Keratinocyte (primary cell): Measurements from ENCODE around the gene FLG. TPM values are rescaled to one million over a fixed set of nuclear protein-coding genes. Genes with fewer than 3 reads are reported as not detected.
"Not testable (repeated sequence)": the region's sequence is repeated elsewhere in the genome, so short reads cannot be mapped to it uniquely, and the experiment has no call there.

Experiments used
- DNase-seq: peaks from one replicate; pipeline ENCODE4 v3.0.0-alpha.2; 2011; ENCODE audit warnings: low read depth, missing footprints, low spot score
- FAIRE-seq: peaks from 2 replicates; lab custom pipeline; 2011; peaks lifted over from hg19 to GRCh38; lab: Jason Lieb, UNC
- H2AFZ ChIP-seq: 2 replicates; pipeline ENCODE4 v1.6.0; 2012; ENCODE audit warnings: low read length, control low read depth, inconsistent platforms; ENCODE audit not compliant: control insufficient read depth
- H3K27ac ChIP-seq: 2 replicates; pipeline ENCODE4 v1.5.1; 2011; ENCODE audit warnings: low read length; ENCODE audit not compliant: control insufficient read depth, insufficient read depth
- H3K27me3 ChIP-seq: 3 replicates; pipeline ENCODE4 v1.6.0; 2011; ENCODE audit warnings: low read length; ENCODE audit not compliant: control insufficient read depth, insufficient read depth; ENCODE audit errors: extremely low read depth
- H3K36me3 ChIP-seq, 2 experiments: 2 replicates in 1 of 2; 3 replicates in 1 of 2; pipeline ENCODE4 v1.5.1; 2011; ENCODE audit warnings: low read length in 2 of 2, mild to moderate bottlenecking in 1 of 2; ENCODE audit not compliant: control insufficient read depth in 2 of 2, insufficient read depth in 2 of 2; ENCODE audit errors: extremely low read depth in 1 of 2
- H3K4me1 ChIP-seq: 3 replicates; pipeline ENCODE4 v1.5.1; 2011; ENCODE audit warnings: low read length; ENCODE audit not compliant: control insufficient read depth, insufficient read depth; ENCODE audit errors: extremely low read depth
- H3K4me2 ChIP-seq: 3 replicates; pipeline ENCODE4 v1.6.0; 2011; ENCODE audit warnings: low read depth, low read length; ENCODE audit not compliant: control insufficient read depth, insufficient read depth; ENCODE audit errors: extremely low read depth
- H3K4me3 ChIP-seq, 3 experiments: fragments of 200-600 bp in 1 of 3; sonication (generic) in 1 of 3; 2 replicates in 2 of 3; 3 replicates in 1 of 3; pipeline ENCODE4 v1.5.1; 2011 to 2016; ENCODE audit warnings: low read length in 3 of 3, mild to moderate bottlenecking in 3 of 3, control low read depth in 2 of 3, inconsistent platforms in 1 of 3, low read depth in 1 of 3, mixed read lengths in 1 of 3, mixed run types in 1 of 3, moderate library complexity in 1 of 3; ENCODE audit not compliant: control insufficient read depth in 2 of 3, insufficient read depth in 2 of 3; ENCODE audit errors: extremely low read depth in 1 of 3
- H3K79me2 ChIP-seq: 2 replicates; pipeline ENCODE4 v1.6.0; 2012; ENCODE audit warnings: low read length; ENCODE audit not compliant: control insufficient read depth, insufficient read depth
- H3K9ac ChIP-seq: 3 replicates; pipeline ENCODE4 v1.6.0; 2011; ENCODE audit warnings: low read length; ENCODE audit not compliant: control insufficient read depth, insufficient read depth; ENCODE audit errors: extremely low read depth
- H3K9me1 ChIP-seq: 3 replicates; pipeline ENCODE4 v1.6.0; 2011; ENCODE audit warnings: low read length; ENCODE audit not compliant: control insufficient read depth, insufficient read depth; ENCODE audit errors: extremely low read depth
- H3K9me3 ChIP-seq: 2 replicates; pipeline ENCODE4 v1.5.1; 2012; ENCODE audit warnings: low read depth, low read length; ENCODE audit not compliant: control insufficient read depth
- H4K20me1 ChIP-seq: 3 replicates; pipeline ENCODE4 v1.6.0; 2011; ENCODE audit warnings: low read length; ENCODE audit not compliant: control insufficient read depth, insufficient read depth; ENCODE audit errors: extremely low read depth
- dilution Hi-C: fragments of 300-500 bp; cut with MboI; formaldehyde crosslinking; loops from one replicate; pipeline ENCODE4 v1.7.0; 2020; ENCODE audit warnings: low sequenced_read_pairs; ENCODE audit not compliant: extremely low pct_ligation_motif_present
- polyA plus RNA-seq, 5 experiments: library from polyadenylated mRNA; depleted of rRNA in 3 of 5; stranded (reverse) in 3 of 5; stranded (forward) in 1 of 5; unstranded in 1 of 5; fragments of >200 nt; gene quantifications; 1 replicate in 1 of 5; 2 replicates in 3 of 5; 3 replicates in 1 of 5; pipeline versions ENCODE4 v1.2.1 to v1.2.3, GENCODE V29; 2011 to 2012; ENCODE audit warnings: missing spikeins in 2 of 5, low read depth in 1 of 5, low replicate concordance in 1 of 5

Gene FLG
- polyA plus RNA-seq, 1 donor (not counting 4 experiments of a cell fraction or from before 2014, with no cell fraction given): 8.8 TPM

DNA sequence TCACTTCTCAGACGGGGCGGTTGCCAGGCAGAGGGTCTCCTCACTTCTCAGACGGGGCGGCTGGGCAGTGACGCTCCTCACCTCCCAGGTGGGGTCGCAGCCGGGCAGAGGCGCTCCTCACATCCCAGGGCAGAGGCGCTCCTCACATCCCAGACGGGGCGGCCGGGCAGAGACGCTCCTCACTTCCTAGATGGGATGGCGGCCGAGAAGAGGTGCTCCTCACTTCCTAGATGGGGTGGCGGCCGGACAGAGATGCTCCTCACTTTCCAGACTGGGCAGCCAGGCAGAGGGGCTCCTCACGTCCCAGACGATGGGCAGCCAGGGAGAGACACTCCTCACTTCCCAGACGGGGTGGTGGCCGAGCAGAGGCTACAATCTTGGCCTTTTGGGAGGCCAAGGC lies 68.6 kb downstream of the FLG start:
- H2AFZ ChIP-seq, H3K27ac ChIP-seq, H3K9ac ChIP-seq, H3K9me1 ChIP-seq, DNase-seq, dilution Hi-C loops, H3K4me2 ChIP-seq, FAIRE-seq, H4K20me1 ChIP-seq, H3K9me3 ChIP-seq, H3K4me3 ChIP-seq, H3K79me2 ChIP-seq, H3K27me3 ChIP-seq, H3K36me3 ChIP-seq: not testable (repeated sequence)
- peaks cover 16% of the 10 kb centered on the region for H3K4me1 ChIP-seq

Other genes with a start within 250 kb of the FLG start
- gene TCHHL1, start 236.2 kb downstream of the FLG start, polyA plus RNA-seq: 0.08 TPM in 1 of 3 replicates, not detected in the others
- gene TCHH, start 209.8 kb downstream of the FLG start, polyA plus RNA-seq: 0.07 to 0.25 TPM (median 0.14 TPM) in 3 replicates
- 0.37 to 0.64 TPM (median 0.42 TPM) in 3 replicates for gene RPTN, start 166.0 kb downstream of the FLG start, polyA plus RNA-seq
- 0.03 to 0.09 TPM (median 0.06 TPM) in 3 replicates for gene HRNR, start 101.0 kb downstream of the FLG start, polyA plus RNA-seq
- gene FLG2, start 34.8 kb upstream of the FLG start, polyA plus RNA-seq: 0.15 to 0.98 TPM (median 0.41 TPM) in 3 replicates
- gene CRNN, start 89.0 kb upstream of the FLG start, polyA plus RNA-seq: 0.04 to 0.05 TPM (median 0.05 TPM) in 3 replicates
- gene LCE5A, start 185.6 kb upstream of the FLG start, polyA plus RNA-seq: not detected in 3 replicates
- 6.4 to 11.4 TPM (median 9.0 TPM) in 3 replicates for gene CRCT1, start 189.2 kb upstream of the FLG start, polyA plus RNA-seq
- 0.48 to 2.8 TPM (median 2.2 TPM) in 3 replicates for gene LCE3E, start 241.5 kb upstream of the FLG start, polyA plus RNA-seq